Measurements from ENCODE around the gene TNN. TPM values are rescaled to one million over a fixed set of nuclear protein-coding genes. Genes with fewer than 3 reads are reported as not detected.

Gene TNN
- total RNA-seq, 2 experiments from 2014 or later, result not detected

- Mint-ChIP-seq H3K4me3 (no peak overlapping the region), H3K9me3 (no peaks in the 10 kb centered on the region), H3K4me1 (ENCODE audit: low read depth) (no peaks in the 10 kb centered on the region), H3K36me3 (ENCODE audit: low read depth) (no peaks in the 10 kb centered on the region), H3K27ac (no peak overlapping the region), H3K27me3 (no peaks in the 10 kb centered on the region)
- DNase-seq (no peak), ATAC-seq (ENCODE audit: poor library complexity) (no peak)
- TF ChIP-seq, protein P1, sequence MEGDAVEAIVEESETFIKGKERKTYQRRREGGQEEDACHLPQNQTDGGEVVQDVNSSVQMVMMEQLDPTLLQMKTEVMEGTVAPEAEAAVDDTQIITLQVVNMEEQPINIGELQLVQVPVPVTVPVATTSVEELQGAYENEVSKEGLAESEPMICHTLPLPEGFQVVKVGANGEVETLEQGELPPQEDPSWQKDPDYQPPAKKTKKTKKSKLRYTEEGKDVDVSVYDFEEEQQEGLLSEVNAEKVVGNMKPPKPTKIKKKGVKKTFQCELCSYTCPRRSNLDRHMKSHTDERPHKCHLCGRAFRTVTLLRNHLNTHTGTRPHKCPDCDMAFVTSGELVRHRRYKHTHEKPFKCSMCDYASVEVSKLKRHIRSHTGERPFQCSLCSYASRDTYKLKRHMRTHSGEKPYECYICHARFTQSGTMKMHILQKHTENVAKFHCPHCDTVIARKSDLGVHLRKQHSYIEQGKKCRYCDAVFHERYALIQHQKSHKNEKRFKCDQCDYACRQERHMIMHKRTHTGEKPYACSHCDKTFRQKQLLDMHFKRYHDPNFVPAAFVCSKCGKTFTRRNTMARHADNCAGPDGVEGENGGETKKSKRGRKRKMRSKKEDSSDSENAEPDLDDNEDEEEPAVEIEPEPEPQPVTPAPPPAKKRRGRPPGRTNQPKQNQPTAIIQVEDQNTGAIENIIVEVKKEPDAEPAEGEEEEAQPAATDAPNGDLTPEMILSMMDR (IDR thresholded peaks at IDR 0.05), result no peak
- Histone ChIP-seq H3K27ac (ENCODE audit: low read depth in 1 of 2, low read length in 2 of 2) (no peak overlapping the region), H3K9me3 (ENCODE audit: control insufficient read depth in 1 of 2, insufficient read depth in 1 of 2, low read length in 2 of 2) (no peaks in the 10 kb centered on the region), H3K36me3 (ENCODE audit: insufficient read depth, low read length) (no peaks in the 10 kb centered on the region), H3K4me1 (ENCODE audit: insufficient read depth, low read length) (peaks cover 2% of the 10 kb centered on the region), H3K27me3 (ENCODE audit: control insufficient read depth in 1 of 2, insufficient read depth in 2 of 2, low read length in 2 of 2) (no peaks in the 10 kb centered on the region), H3K4me3 (ENCODE audit: low read length) (no peak overlapping the region)
- ChIA-PET CTCF (interaction anchor here (2.7 kb wide), 1 partner anchor 103 kb away, joined by 20 read pairs; the partner anchor contains the start of gene MRPS14), POLR2A (interaction anchor here (1.7 kb wide), 1 partner anchor 97 kb away, joined by 9 read pairs; no protein-coding TSS in a partner anchor)
- intact Hi-C loops (cut with DNase I, micrococcal nuclease), result loop anchor here in 1 of 2 experiments (10.0 kb wide), 2 partner anchors 242 to 872 kb away; no protein-coding TSS in a partner anchor
Measured at GRCh38 chr1:175126347-175126746, 58.7 kb downstream of the TNN start.

GRCh38 chr1:175127565-175127964, 59.9 kb downstream of the TNN start:
- ChIA-PET POLR2A (no interaction called here), CTCF (interaction anchor here (1.0 kb wide), 1 partner anchor 192 kb away, joined by 3 read pairs; no protein-coding TSS in a partner anchor)
- TF ChIP-seq, protein P1 (IDR thresholded peaks at IDR 0.05), result no peak
- Histone ChIP-seq H3K27ac (ENCODE audit: low read depth in 1 of 2, low read length in 2 of 2) (no peak overlapping the region), H3K4me1 (ENCODE audit: insufficient read depth, low read length) (peaks cover 2% of the 10 kb centered on the region), H3K9me3 (ENCODE audit: control insufficient read depth in 1 of 2, insufficient read depth in 1 of 2, low read length in 2 of 2) (no peaks in the 10 kb centered on the region), H3K27me3 (ENCODE audit: control insufficient read depth in 1 of 2, insufficient read depth in 2 of 2, low read length in 2 of 2) (peaks cover 0 to under 1% of the 10 kb centered on the region in 2 experiments), H3K4me3 (ENCODE audit: low read length) (no peak overlapping the region), H3K36me3 (ENCODE audit: insufficient read depth, low read length) (no peaks in the 10 kb centered on the region)
- DNase-seq (no peak), ATAC-seq (ENCODE audit: poor library complexity) (no peak)
- intact Hi-C loops (cut with DNase I, micrococcal nuclease), result loop anchor here in 1 of 2 experiments (10.0 kb wide), 2 partner anchors 243 to 873 kb away; no protein-coding TSS in a partner anchor
- Mint-ChIP-seq H3K4me3 (no peak overlapping the region), H3K4me1 (ENCODE audit: low read depth) (no peaks in the 10 kb centered on the region), H3K9me3 (no peaks in the 10 kb centered on the region), H3K27ac (no peak overlapping the region), H3K36me3 (ENCODE audit: low read depth) (no peaks in the 10 kb centered on the region), H3K27me3 (no peaks in the 10 kb centered on the region)

- peaks cover 2% of the 10 kb centered on the region for H3K4me1 ChIP-seq (ENCODE audit: insufficient read depth, low read length)
- DNase-seq (no peak), ATAC-seq (ENCODE audit: poor library complexity) (no peak)
- no peaks in the 10 kb centered on the region for H3K9me3 ChIP-seq (ENCODE audit: control insufficient read depth in 1 of 2, insufficient read depth in 1 of 2, low read length in 2 of 2)
- Mint-ChIP-seq H3K27me3 (peaks cover 4% of the 10 kb centered on the region), H3K27ac (no peak overlapping the region), H3K9me3 (no peaks in the 10 kb centered on the region), H3K4me3 (no peak overlapping the region), H3K4me1 (ENCODE audit: low read depth) (no peaks in the 10 kb centered on the region), H3K36me3 (ENCODE audit: low read depth) (no peaks in the 10 kb centered on the region)
- POLR2A ChIA-PET, result no interaction called here
- CTCF ChIA-PET, result no interaction called here
- H3K27ac ChIP-seq (ENCODE audit: low read depth in 1 of 2, low read length in 2 of 2), result no peak overlapping the region
- peaks cover 0 to 2% of the 10 kb centered on the region in 2 experiments for H3K27me3 ChIP-seq (ENCODE audit: control insufficient read depth in 1 of 2, insufficient read depth in 2 of 2, low read length in 2 of 2)
- H3K4me3 ChIP-seq (ENCODE audit: low read length), result no peak overlapping the region
- TF ChIP-seq, protein P1 (IDR thresholded peaks at IDR 0.05), result no peak
- no peaks in the 10 kb centered on the region for H3K36me3 ChIP-seq (ENCODE audit: insufficient read depth, low read length)
- intact Hi-C loops (cut with DNase I, micrococcal nuclease), result loop anchor here in 1 of 2 experiments (10.0 kb wide), 2 partner anchors 244 to 874 kb away; no protein-coding TSS in a partner anchor
Measured at GRCh38 chr1:175128523-175128922, 60.9 kb downstream of the TNN start.
